Measurements from ENCODE around the gene PGAM5. TPM values are rescaled to one million over a fixed set of nuclear protein-coding genes. Genes with fewer than 3 reads are reported as not detected.

The PGAM5 gene
- total and polyA plus RNA-seq, 2 of the 13 experiments (the other 11 are each of a cell fraction or from before 2014, with no cell fraction given): 18.0 to 77.9 TPM

DNA sequence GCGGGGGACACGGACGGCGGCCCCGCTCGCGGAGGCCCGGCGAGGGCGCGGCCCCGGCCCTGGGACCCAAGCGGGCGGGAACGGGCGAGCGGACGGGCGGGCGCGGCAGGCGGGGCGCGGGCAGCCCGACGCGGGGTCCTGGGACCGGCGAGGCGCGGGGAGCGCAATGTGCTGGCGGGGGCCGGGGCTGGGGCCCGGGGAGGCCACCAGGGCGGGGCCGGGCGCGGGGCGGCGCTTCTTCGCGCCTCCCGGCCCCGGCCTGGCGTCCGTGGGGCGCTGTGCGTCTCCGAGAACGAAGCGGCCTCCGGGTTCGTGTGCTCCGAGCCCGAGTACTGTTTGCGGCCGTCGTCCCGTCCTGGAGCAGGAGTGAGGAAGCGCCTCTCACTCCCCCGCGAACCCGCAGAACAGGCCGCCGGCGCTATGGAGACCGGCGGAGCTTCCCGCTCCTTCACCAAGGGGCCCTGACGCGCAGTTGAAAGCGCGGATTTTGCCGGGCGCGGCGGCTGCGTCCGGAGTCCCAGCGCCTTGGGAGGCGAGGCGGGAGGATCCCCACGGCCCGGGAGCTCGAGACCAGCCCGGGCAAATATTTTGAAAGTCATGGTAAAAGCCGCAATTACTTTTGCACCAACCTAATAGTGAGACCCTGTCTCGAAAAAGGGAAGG, 51.4 kb downstream of the PGAM5 start (continued):
- TF ChIP-seq ZNF512B (CRISPR knock-in tag; IDR thresholded peaks at IDR 0.05; ENCODE audit: borderline replicate concordance): 0 out of 2 replicates have a peak, but pooled peaks have one; percentile 66
- TF ChIP-seq ZSCAN31 (CRISPR knock-in tag; IDR thresholded peaks at IDR 0.05; ENCODE audit: low read depth): peak; percentile 52; the same call in 1 of the 2 replicates
- TF ChIP-seq, protein P1, sequence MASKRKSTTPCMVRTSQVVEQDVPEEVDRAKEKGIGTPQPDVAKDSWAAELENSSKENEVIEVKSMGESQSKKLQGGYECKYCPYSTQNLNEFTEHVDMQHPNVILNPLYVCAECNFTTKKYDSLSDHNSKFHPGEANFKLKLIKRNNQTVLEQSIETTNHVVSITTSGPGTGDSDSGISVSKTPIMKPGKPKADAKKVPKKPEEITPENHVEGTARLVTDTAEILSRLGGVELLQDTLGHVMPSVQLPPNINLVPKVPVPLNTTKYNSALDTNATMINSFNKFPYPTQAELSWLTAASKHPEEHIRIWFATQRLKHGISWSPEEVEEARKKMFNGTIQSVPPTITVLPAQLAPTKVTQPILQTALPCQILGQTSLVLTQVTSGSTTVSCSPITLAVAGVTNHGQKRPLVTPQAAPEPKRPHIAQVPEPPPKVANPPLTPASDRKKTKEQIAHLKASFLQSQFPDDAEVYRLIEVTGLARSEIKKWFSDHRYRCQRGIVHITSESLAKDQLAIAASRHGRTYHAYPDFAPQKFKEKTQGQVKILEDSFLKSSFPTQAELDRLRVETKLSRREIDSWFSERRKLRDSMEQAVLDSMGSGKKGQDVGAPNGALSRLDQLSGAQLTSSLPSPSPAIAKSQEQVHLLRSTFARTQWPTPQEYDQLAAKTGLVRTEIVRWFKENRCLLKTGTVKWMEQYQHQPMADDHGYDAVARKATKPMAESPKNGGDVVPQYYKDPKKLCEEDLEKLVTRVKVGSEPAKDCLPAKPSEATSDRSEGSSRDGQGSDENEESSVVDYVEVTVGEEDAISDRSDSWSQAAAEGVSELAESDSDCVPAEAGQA (IDR thresholded peaks at IDR 0.05; ENCODE audit: low read depth): no peak
- TF ChIP-seq, protein P1 (CRISPR knock-in tag; IDR thresholded peaks at IDR 0.05; ENCODE audit: borderline replicate concordance): no peak
- 0 out of 2 replicates have a peak, but pooled peaks have one; percentile 25 for TF ChIP-seq ZNF629 (CRISPR knock-in tag; conservative IDR thresholded peaks at IDR 0.05)
- 0 out of 2 replicates have a peak, but pooled peaks have one; percentile 66 for TF ChIP-seq NFATC3 (CRISPR knock-in tag; IDR thresholded peaks at IDR 0.05)
- peak; percentile 27; the same call in 1 of the 2 replicates for TF ChIP-seq MEF2D (CRISPR knock-in tag; IDR thresholded peaks at IDR 0.05)
- TF ChIP-seq ZMYM2 (CRISPR knock-in tag; IDR thresholded peaks at IDR 0.05): peak; percentile 67; the same call in 1 of the 2 replicates
- no peak for TF ChIP-seq ZFP36L2 (CRISPR knock-in tag; IDR thresholded peaks at IDR 0.05)
- TF ChIP-seq, protein P2, sequence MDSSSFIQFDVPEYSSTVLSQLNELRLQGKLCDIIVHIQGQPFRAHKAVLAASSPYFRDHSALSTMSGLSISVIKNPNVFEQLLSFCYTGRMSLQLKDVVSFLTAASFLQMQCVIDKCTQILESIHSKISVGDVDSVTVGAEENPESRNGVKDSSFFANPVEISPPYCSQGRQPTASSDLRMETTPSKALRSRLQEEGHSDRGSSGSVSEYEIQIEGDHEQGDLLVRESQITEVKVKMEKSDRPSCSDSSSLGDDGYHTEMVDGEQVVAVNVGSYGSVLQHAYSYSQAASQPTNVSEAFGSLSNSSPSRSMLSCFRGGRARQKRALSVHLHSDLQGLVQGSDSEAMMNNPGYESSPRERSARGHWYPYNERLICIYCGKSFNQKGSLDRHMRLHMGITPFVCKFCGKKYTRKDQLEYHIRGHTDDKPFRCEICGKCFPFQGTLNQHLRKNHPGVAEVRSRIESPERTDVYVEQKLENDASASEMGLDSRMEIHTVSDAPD (CRISPR knock-in tag; IDR thresholded peaks at IDR 0.05): no peak
- TF ChIP-seq KDM1A (CRISPR knock-in tag; IDR thresholded peaks at IDR 0.05): no peak
- peak; percentile 76 for TF ChIP-seq SAP130 (CRISPR knock-in tag; IDR thresholded peaks at IDR 0.05; ENCODE audit: low read depth)
- no peak for TF ChIP-seq ZBTB46 (CRISPR knock-in tag; IDR thresholded peaks at IDR 0.05; ENCODE audit: borderline replicate concordance)
- peak; percentile 77 for TF ChIP-seq ZNF574 (CRISPR knock-in tag; IDR thresholded peaks at IDR 0.05)
